ENCODE results near the gene RPP38. TPM values are rescaled to one million over a fixed set of nuclear protein-coding genes. Genes with fewer than 3 reads are reported as not detected.

RPP38 gene
- total RNA-seq, 1 experiment from 2014 or later = 15.9 TPM

GRCh38 chr10:15144788-15145187, 47.6 kb downstream of the RPP38 start:
- ChIA-PET CTCF (no interaction called here), POLR2A (ENCODE audit: unreplicated experiment) (no interaction called here)
- intact Hi-C loops (cut with micrococcal nuclease; ENCODE audit: unreplicated experiment) = no loop called here
- no peaks in the 10 kb centered on the region for H3K4me1 ChIP-seq (replicated peaks; ENCODE audit: insufficient read depth)
- H3K9me2 ChIP-seq (ENCODE audit: insufficient read depth) = no peaks in the 10 kb centered on the region
- no peak for TF ChIP-seq EZH2 (IDR thresholded peaks at IDR 0.05; ENCODE audit: low read depth)
- no peaks in the 10 kb centered on the region for H3K9me3 ChIP-seq (ENCODE audit: insufficient read depth, low read depth)
- no peak overlapping the region for H3K27ac ChIP-seq
- H4K20me1 ChIP-seq (ENCODE audit: insufficient read depth) = no peaks in the 10 kb centered on the region
- H3F3A ChIP-seq (ENCODE audit: insufficient read depth, low read depth) = no peaks in the 10 kb centered on the region
- no peaks in the 10 kb centered on the region for H3K36me3 ChIP-seq (ENCODE audit: low read depth)
- no peaks in the 10 kb centered on the region for H3K79me2 ChIP-seq (ENCODE audit: low read depth)
- H3K4me2 ChIP-seq = no peak overlapping the region
- no peaks in the 10 kb centered on the region for H3K27me3 ChIP-seq (ENCODE audit: insufficient read depth, low read depth)
- no peak overlapping the region for H3K4me3 ChIP-seq
- BruUV-seq (replicated peaks) = no TSS peak
- DNase-seq = no peak
- H2AFZ ChIP-seq = no peak overlapping the region

DNA sequence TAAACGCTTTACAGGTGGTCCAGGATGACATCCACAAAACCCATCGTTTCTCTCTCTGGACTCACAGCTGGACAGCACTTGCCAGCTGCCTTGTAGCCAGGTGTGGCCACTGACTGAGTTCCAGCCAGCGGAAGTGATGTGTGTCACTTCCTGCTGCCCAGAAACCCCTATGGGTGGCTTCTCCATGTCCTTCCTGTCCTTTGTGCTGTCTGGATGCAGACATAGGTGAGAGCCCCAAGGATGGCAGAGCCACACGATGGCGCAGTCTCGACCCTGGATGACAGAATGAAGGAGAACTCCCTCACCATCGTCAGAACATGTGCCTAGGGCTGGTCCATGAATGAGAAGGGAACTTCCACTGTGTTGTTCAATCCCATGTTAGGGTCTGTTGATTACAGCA, 49.2 kb downstream of the RPP38 start:
- no peak overlapping the region for H2AFZ ChIP-seq
- no peak for TF ChIP-seq EZH2 (IDR thresholded peaks at IDR 0.05; ENCODE audit: low read depth)
- TF ChIP-seq, protein P1, sequence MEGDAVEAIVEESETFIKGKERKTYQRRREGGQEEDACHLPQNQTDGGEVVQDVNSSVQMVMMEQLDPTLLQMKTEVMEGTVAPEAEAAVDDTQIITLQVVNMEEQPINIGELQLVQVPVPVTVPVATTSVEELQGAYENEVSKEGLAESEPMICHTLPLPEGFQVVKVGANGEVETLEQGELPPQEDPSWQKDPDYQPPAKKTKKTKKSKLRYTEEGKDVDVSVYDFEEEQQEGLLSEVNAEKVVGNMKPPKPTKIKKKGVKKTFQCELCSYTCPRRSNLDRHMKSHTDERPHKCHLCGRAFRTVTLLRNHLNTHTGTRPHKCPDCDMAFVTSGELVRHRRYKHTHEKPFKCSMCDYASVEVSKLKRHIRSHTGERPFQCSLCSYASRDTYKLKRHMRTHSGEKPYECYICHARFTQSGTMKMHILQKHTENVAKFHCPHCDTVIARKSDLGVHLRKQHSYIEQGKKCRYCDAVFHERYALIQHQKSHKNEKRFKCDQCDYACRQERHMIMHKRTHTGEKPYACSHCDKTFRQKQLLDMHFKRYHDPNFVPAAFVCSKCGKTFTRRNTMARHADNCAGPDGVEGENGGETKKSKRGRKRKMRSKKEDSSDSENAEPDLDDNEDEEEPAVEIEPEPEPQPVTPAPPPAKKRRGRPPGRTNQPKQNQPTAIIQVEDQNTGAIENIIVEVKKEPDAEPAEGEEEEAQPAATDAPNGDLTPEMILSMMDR (conservative IDR thresholded peaks at IDR 0.05) = no peak
- H3K79me2 ChIP-seq (ENCODE audit: low read depth) = no peaks in the 10 kb centered on the region
- no peaks in the 10 kb centered on the region for H3K9me2 ChIP-seq (ENCODE audit: insufficient read depth)
- DNase-seq = no peak
- H3K27ac ChIP-seq = no peak overlapping the region
- no peaks in the 10 kb centered on the region for H3F3A ChIP-seq (ENCODE audit: insufficient read depth, low read depth)
- intact Hi-C loops (cut with micrococcal nuclease; ENCODE audit: unreplicated experiment) = no loop called here
- H4K20me1 ChIP-seq (ENCODE audit: insufficient read depth) = no peaks in the 10 kb centered on the region
- no peaks in the 10 kb centered on the region for H3K36me3 ChIP-seq (ENCODE audit: low read depth)
- H3K4me3 ChIP-seq = no peak overlapping the region
- H3K9me3 ChIP-seq (ENCODE audit: insufficient read depth, low read depth) = no peaks in the 10 kb centered on the region
- H3K4me2 ChIP-seq = no peak overlapping the region
- no TSS peak for BruUV-seq (replicated peaks)
- no peaks in the 10 kb centered on the region for H3K27me3 ChIP-seq (ENCODE audit: insufficient read depth, low read depth)
- H3K4me1 ChIP-seq (replicated peaks; ENCODE audit: insufficient read depth) = no peaks in the 10 kb centered on the region
- ChIA-PET CTCF (no interaction called here), POLR2A (ENCODE audit: unreplicated experiment) (no interaction called here)

GRCh38 chr10:15147594-15148392, 50.6 kb downstream of the RPP38 start:
- Histone ChIP-seq H2AFZ (no peak overlapping the region), H3K9me2 (ENCODE audit: insufficient read depth) (no peaks in the 10 kb centered on the region), H3K4me3 (no peak overlapping the region), H3K4me1 (replicated peaks; ENCODE audit: insufficient read depth) (no peaks in the 10 kb centered on the region), H3F3A (ENCODE audit: insufficient read depth, low read depth) (no peaks in the 10 kb centered on the region), H3K9me3 (ENCODE audit: insufficient read depth, low read depth) (no peaks in the 10 kb centered on the region), H3K4me2 (no peak overlapping the region), H3K36me3 (ENCODE audit: low read depth) (no peaks in the 10 kb centered on the region), H3K27ac (no peak overlapping the region), H3K27me3 (ENCODE audit: insufficient read depth, low read depth) (no peaks in the 10 kb centered on the region), H4K20me1 (ENCODE audit: insufficient read depth) (no peaks in the 10 kb centered on the region), H3K79me2 (ENCODE audit: low read depth) (no peaks in the 10 kb centered on the region)
- DNase-seq = no peak
- intact Hi-C loops (cut with micrococcal nuclease; ENCODE audit: unreplicated experiment) = no loop called here
- ChIA-PET POLR2A (ENCODE audit: unreplicated experiment) (no interaction called here), CTCF (no interaction called here)
- BruUV-seq (replicated peaks) = no TSS peak
- TF ChIP-seq, protein P1 (conservative IDR thresholded peaks at IDR 0.05) = no peak
- TF ChIP-seq EZH2 (IDR thresholded peaks at IDR 0.05; ENCODE audit: low read depth) = no peak

Data from PC-9 (cell line).